WI38 (cell line): ENCODE data around the gene SLC25A21.
"Not testable (repeated sequence)": the region's sequence is repeated elsewhere in the genome, so short reads cannot be mapped to it uniquely, and the experiment has no call there.

ENCODE experiments used
- H3K4me3 ChIP-seq: 2 replicates; pipeline ENCODE4 v1.5.1; 2011; ENCODE audit warnings: low read depth, mild to moderate bottlenecking, control low read depth, low read length
- TF ChIP-seq, protein P1 (sequence below): IDR thresholded peaks from 2 replicates; pipeline ENCODE4 v1.5.1; 2012; ENCODE audit warnings: low read depth, mild to moderate bottlenecking, control low read depth, low read length

SLC25A21 gene

DNA sequence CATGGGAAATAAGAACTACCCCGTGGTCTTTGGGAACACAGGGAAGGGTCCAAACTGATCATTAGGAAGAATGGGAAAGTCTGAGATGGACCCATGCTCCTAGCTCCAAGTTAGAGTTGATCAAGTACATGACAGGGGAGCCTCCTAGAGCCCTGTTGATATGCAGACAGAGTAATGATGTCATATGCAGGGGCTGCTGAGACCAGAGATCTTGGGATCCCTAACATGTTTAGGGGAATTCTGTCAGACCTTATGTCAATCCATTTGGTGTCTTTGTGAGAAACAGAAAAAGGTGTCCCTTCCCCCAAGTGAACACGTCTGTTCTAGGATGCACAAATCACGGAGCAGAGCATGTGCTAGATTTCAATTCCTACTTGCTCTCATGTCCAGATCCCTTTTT is 6.6 kb downstream of the SLC25A21 start:
- H3K4me3 ChIP-seq: no peak overlapping the region
- TF ChIP-seq, protein P1, sequence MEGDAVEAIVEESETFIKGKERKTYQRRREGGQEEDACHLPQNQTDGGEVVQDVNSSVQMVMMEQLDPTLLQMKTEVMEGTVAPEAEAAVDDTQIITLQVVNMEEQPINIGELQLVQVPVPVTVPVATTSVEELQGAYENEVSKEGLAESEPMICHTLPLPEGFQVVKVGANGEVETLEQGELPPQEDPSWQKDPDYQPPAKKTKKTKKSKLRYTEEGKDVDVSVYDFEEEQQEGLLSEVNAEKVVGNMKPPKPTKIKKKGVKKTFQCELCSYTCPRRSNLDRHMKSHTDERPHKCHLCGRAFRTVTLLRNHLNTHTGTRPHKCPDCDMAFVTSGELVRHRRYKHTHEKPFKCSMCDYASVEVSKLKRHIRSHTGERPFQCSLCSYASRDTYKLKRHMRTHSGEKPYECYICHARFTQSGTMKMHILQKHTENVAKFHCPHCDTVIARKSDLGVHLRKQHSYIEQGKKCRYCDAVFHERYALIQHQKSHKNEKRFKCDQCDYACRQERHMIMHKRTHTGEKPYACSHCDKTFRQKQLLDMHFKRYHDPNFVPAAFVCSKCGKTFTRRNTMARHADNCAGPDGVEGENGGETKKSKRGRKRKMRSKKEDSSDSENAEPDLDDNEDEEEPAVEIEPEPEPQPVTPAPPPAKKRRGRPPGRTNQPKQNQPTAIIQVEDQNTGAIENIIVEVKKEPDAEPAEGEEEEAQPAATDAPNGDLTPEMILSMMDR: no peak

DNA sequence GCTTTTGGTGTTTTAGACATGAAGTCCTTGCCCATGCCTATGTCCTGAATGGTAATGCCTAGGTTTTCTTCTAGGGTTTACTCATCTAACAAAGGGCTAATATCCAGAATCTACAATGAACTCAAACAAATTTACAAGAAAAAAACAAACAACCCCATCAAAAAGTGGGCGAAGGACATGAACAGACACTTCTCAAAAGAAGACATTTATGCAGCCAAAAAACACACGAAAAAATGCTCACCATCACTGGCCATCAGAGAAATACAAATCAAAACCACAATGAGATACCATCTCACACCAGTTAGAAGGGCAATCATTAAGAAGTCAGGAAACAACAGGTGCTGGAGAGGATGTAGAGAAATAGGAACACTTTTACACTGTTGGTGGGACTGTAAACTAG is 10.1 kb downstream of the SLC25A21 start:
- not testable (repeated sequence) for H3K4me3 ChIP-seq

DNA sequence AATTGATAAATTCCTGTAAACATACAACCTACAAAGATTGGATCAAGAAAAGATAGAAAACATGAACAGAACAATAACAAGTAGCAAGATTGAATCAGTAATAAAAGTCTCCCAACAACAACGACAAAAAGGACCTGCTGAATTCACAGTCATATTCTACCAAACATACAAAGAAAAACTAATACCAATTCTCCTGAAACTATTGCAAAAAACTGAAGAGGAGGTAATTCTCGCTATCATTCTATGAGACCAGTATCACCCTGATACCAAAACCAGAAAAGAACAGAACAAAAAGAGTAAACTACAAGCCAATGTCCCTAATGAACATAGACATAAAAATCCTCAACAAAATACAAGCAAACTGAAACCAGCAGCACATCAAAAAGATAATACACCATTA is 14.4 kb downstream of the SLC25A21 start:
- TF ChIP-seq, protein P1: no peak
- no peak overlapping the region for H3K4me3 ChIP-seq

DNA sequence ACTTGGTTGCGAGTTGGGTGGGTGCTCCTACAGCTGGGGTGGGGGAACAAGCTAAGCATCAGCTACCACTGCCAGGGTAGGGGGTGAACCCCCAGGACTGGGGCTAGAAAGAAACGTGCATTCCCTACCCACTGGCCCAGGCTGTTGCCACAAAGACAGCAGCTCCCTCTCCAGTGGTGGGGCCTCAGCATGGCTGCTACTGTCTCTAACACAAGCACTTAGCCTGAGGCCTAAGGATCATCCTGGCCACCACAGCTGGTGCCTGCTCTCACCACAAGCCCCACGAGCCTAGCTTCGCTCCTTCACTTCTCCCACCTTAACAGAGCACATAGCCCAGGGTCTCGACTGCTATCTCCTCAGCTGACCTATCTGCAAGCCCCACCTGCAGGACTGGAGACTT is 18.9 kb downstream of the SLC25A21 start:
- no peak overlapping the region for H3K4me3 ChIP-seq
- TF ChIP-seq, protein P1: no peak

DNA sequence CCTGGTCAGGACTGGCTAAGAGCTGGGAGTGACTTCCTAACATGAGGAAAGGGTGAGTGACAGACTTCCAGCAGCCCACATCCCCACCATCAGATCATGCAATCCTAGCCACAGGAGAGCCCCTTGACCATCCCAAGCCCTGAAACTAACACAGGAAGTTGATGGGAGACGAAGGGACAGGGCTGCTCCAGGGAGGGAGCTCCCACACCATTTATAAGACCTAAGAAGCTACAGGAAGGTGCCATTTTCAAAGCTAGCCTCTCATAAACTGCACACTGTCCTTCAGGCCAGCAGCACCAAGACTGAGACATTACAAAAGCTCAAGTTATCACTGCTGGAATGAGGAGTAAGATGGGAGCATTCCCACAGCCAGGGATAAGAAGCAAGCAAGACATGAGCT is 19.4 kb downstream of the SLC25A21 start:
- TF ChIP-seq, protein P1: no peak
- H3K4me3 ChIP-seq: no peak overlapping the region

DNA sequence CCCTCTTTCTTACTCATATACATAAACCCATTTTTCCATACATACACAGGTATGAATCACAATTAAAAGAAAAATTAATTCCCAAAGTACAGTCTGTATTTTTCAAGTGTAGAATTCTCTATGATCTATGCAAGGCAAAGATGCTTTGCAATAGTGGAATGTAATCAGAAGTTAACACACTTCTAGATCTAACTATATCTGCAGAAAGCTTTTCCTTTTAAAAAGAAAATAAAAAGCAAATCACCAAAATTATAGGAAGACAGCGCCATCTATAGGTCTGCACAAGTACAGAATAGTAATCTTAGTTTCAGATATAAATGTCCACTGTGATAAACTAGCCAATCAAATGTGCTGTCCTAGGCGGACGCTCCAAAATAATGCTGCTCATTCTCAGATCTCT is 22.0 kb downstream of the SLC25A21 start:
- TF ChIP-seq, protein P1: peak; percentile 17; the same call in 1 of the 2 replicates
- H3K4me3 ChIP-seq: no peak overlapping the region

DNA sequence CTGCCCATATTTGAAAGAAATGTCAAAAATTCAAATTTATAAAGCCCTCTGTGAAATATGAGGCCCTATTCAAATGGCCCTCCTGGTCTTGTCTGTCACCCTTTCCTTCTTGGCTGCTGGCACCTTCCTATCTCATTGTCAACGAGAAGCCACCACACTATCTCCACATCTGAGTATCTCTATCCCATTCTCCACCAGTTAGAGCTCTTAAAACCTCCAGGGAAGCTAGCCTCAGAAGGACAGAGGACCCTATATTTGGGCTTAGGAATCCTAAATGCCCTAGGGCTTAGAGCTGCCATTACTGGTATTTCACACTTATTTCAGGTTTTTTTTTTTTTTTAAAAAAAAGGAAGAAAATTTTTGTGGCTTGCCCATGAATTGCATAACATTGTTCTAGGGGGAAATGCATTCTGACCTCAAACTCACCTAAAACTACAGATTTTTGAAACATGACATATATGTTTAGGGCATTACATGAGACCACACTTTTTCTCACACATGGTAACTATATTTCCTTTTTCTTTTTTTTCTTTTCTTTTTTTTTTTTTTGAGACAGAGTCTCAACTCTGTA is 25.0 kb downstream of the SLC25A21 start:
- TF ChIP-seq, protein P1: no peak
- H3K4me3 ChIP-seq: no peak overlapping the region

DNA sequence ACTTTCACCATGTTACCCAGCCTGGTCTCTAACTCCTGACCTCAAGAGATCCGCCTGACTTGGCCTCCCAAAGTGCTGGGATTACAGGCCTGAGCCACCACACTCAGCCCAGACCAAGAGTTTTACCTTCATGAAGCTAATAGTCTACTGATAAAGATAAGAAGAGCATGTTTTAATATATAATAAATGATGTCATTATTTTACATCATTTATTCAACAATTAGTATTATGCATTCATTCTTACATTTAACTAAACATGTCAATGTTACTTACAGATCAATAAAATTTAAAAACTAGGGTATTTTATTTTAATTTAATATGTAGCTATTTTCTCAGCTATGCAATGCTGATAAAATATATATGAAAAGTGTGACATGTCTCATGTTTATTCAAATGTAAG is 26.0 kb downstream of the SLC25A21 start:
- H3K4me3 ChIP-seq: not testable (repeated sequence)
